Hematopoietic multipotent progenitor cell treated with erythropoietin and hydrocortisone succinate and interleukin-3 and kit ligand, for 8 days (in vitro differentiated cells): ENCODE data around the gene TMC4.

Experiments used
- DNase-seq: peaks from one replicate; pipeline ENCODE4 v3.0.0-alpha.2; 2015

The TMC4 gene

GRCh38 chr19:54152878-54153524 is 20.0 kb downstream of the TMC4 start:
- no peak for DNase-seq

- DNase-seq, result no peak
Observed at GRCh38 chr19:54152267-54152666, 20.7 kb downstream of the TMC4 start.

- no peak for DNase-seq
Observed at GRCh38 chr19:54151362-54152035, 21.5 kb downstream of the TMC4 start.

DNA sequence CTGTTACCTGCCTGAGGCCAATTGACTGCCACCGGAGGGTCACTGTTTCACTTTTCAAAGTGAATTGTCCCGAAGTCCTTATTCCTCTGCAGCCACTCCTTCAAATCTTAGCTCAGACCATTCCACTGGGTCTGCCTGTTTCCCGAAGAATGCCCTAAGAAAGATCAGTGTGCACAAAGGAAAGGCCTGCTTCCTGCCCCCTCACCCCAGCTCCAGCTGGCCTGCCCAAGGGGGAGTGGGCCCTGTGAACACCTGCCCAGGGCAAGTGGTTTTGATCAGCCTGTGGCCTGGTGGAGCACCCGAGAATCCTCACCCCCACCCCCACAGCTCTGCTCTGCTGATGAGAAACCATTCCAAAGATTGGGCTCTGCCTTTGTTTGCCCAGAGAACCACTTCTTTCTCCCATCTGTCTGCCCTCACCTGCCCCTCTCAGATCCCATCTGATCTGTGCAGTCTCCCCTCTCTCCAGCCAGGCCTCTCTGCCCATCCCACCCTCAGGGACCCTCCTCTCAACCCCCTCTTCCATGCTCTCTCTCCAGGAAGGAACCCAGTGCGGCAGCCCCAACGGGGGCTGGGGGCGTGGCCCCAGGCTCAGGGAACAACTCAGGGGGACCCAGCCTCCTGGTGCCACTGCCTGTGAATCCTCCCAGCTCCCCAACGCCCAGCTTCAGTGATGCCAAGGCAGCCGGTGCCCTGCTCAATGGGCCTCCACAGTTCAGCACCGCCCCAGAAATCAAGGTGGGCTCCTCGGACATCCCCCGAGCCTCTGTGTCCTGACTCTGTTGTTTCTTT is 23.7 kb downstream of the TMC4 start:
- DNase-seq, result no peak

- no peak for DNase-seq
Observed at GRCh38 chr19:54148158-54148557, 24.8 kb downstream of the TMC4 start.

DNA sequence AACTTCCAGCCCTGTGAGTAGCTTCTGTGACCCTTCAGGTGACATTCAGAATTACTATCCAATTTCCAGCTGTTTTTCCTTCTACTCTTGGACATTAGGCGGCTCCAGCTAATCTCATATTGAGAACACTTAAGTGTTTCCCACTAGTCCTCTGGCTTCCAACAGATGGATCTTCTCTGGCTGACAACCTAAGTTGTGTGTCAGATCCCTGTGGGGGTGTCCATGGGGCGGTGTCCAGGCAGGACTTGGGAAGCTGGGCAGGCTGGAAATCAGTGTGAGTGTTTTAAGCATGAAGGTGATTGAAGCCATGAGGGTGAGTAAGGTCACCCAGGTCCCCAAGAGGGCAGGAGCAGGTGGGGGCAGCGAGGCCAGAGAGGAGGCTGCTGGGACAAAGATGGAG is 25.3 kb downstream of the TMC4 start:
- DNase-seq, result no peak

GRCh38 chr19:54145541-54146158 is 27.3 kb downstream of the TMC4 start:
- no peak for DNase-seq

DNA sequence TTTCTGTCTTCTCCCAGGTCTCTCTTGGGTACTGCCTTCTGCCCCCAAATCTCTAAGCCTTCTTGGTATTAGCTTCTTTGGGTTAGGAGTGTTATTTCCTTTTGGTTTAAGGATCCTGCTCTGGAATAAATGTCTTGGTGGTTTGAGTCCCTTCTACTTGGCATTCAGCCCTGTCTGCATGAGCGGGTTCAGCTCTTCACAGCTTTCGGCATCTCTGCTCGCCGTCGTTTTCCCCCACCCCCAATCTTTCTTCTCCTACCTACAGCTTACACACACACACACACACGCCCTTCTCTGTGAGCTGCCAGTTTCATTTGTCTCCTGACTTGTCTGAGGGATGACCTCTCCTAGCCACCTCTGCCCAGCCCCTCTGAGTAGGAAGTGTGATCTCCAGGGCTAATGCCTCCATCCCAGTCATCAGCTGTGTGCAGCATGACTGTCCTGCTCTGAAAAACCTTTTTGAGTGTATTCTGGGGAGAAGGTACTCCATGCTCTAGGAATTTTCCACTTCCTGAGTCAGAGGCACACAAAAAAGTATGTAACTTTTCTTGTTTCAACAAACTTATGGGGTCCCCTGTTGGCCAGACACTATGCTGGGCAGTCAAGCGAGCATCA is 30.7 kb downstream of the TMC4 start:
- DNase-seq, result no peak

GRCh38 chr19:54141356-54141755 is 31.6 kb downstream of the TMC4 start:
- no peak for DNase-seq

- no peak for DNase-seq
Observed at GRCh38 chr19:54138489-54139256, 34.3 kb downstream of the TMC4 start.

DNA sequence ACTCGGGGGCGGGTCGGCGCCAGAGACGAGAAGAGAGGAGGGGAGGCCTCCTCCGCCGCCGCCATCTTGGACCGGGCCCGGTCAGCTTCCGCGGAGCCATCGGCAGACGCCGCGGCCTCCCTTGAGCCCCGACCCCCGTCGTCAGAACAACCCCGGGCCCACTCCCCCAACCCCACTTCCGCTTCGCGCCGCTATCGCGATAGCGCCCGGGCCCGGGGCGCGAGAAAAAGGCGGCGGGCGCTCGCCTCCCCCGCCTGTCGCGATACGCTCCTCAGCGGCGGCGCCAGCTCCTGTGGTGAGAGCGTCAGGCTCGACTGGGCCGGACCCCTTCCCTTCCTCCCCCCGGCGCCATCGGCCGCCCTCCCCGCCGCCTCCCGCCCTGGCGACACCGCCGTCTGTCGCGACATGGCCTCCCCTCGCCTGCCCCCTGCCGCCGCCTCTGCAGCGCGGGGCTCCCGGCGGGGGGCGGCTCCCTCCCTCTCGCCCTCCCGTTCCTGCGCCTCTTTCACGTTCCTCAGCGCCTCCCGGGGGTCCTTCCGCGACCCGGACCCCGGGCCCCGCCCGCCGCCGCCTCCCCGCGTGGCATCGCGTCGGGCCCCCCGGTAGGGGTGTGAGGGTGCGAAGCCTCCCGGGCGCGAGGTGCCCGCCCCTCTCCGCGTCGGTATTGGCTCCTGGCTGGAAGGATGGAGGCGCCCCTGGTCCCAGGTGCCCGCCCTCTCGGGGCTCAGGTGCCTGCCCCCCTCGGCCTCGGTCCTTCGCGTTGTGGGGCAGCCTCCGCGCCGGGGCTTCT is 35.1 kb downstream of the TMC4 start, which contains the start of gene CNOT3:
CNOT3 (plus strand) TSS at position 64 of the 790 bp plus-strand sequence. CDS start 5,217 bp downstream, outside the sequence.
- no peak for DNase-seq

GRCh38 chr19:54136864-54137698 is 35.9 kb downstream of the TMC4 start:
- peak; percentile 100 for DNase-seq

GRCh38 chr19:54136086-54136863 is 36.7 kb downstream of the TMC4 start:
- no peak for DNase-seq

- DNase-seq, result no peak
Observed at GRCh38 chr19:54133957-54134590, 38.9 kb downstream of the TMC4 start.

- peak; percentile 22 for DNase-seq
Observed at GRCh38 chr19:54133312-54133956, 39.5 kb downstream of the TMC4 start.

- DNase-seq, result no peak
Observed at GRCh38 chr19:54129617-54129996, 43.4 kb downstream of the TMC4 start.

DNA sequence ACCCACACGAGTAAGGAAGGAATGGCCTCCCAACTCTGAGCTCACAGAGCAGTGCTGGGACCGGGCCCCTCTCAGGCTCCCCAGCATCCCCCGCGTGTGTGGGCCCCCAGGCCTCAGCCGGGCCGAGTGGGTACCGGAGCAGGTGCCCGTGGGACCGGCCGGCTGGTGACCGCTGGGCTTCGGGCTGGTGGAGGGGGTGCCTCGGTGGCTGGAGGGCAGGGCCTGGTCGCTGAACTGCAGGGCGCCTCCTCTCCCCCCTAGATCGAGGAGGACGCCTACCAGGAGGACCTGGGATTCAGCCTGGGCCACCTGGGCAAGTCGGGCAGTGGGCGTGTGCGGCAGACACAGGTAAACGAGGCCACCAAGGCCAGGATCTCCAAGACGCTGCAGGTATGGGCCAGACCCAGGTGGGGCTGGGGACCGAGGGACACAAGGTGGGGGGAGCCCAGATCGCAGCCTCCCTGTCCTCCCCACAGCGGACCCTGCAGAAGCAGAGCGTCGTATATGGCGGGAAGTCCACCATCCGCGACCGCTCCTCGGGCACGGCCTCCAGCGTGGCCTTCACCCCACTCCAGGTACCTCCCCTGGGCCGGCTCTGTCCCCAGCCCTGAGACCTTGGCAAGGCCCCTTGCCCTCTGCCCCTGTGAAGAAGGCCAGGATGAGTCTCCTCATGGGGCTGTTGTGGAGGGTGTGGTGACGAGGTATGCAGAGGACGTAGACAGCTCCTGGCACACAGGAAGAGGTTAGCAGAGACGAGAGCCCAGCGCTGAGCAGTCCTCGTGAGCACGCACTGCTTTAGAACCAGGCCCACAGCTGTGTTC is 44.0 kb downstream of the TMC4 start:
- DNase-seq, result no peak

DNA sequence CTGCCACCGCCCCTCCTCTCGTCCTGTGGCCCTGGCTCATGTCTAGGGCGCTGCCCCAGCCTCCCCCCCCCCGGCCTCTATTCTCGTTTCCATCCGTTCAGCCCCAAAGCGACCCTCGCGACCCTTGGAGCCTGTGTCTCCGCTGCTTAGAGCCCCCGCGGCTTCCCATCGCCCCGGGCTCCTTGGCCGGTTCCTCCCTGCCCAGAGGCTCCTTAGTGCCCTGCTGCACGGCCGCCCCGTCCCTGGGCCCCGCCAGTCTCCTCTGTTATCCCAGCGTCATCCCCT is 44.6 kb downstream of the TMC4 start:
- DNase-seq, result no peak
